Adipose tissue (tissue), 3 donors: ENCODE data around the gene BAZ2B. TPM values are rescaled to one million over a fixed set of nuclear protein-coding genes. Genes with fewer than 3 reads are reported as not detected.
"Not testable (repeated sequence)": the region's sequence is repeated elsewhere in the genome, so short reads cannot be mapped to it uniquely, and the experiment has no call there.

Source experiments
- H3K27ac ChIP-seq: one replicate; pipeline ENCODE4 v1.5.1; 2013; ENCODE audit warnings: low read depth, low read length
- WGBS, 3 donors: extraction: QIAGEN DNeasy Blood & Tissue Kit; methylation state at CpG; one replicate each; pipeline ENCODE4 v1.1.7; 2013; 5-methylcytosine and 5-hydroxymethylcytosine counted together
- polyA plus RNA-seq, 3 donors: library from polyadenylated mRNA; stranded (reverse); fragments of 200-250 nt; gene quantifications; one replicate each; pipeline ENCODE4 v1.2.3, GENCODE V29; 2013
- donor health status: healthy with polysubstance abuse.
- donor health status: Bipolar disorder and iron deficiency.
- donor health status: healthy.

The BAZ2B gene, protein sequence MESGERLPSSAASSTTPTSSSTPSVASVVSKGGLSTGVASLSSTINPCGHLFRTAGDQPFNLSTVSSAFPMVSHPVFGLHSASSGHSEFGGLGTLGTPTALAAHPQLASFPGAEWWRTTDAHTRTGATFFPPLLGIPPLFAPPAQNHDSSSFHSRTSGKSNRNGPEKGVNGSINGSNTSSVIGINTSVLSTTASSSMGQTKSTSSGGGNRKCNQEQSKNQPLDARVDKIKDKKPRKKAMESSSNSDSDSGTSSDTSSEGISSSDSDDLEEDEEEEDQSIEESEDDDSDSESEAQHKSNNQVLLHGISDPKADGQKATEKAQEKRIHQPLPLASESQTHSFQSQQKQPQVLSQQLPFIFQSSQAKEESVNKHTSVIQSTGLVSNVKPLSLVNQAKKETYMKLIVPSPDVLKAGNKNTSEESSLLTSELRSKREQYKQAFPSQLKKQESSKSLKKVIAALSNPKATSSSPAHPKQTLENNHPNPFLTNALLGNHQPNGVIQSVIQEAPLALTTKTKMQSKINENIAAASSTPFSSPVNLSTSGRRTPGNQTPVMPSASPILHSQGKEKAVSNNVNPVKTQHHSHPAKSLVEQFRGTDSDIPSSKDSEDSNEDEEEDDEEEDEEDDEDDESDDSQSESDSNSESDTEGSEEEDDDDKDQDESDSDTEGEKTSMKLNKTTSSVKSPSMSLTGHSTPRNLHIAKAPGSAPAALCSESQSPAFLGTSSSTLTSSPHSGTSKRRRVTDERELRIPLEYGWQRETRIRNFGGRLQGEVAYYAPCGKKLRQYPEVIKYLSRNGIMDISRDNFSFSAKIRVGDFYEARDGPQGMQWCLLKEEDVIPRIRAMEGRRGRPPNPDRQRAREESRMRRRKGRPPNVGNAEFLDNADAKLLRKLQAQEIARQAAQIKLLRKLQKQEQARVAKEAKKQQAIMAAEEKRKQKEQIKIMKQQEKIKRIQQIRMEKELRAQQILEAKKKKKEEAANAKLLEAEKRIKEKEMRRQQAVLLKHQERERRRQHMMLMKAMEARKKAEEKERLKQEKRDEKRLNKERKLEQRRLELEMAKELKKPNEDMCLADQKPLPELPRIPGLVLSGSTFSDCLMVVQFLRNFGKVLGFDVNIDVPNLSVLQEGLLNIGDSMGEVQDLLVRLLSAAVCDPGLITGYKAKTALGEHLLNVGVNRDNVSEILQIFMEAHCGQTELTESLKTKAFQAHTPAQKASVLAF (N-terminal part only)
- 10 to 100 TPM; 10.6 to 21.9 (median 16.3) TPM for polyA plus RNA-seq

- 1 to 5% (median 1%) methylated on average over 6 of the region's 6 CpGs for WGBS, 3 donors
- peak within 1 kb of the TSS; percentile 96 for H3K27ac ChIP-seq
These were observed at the start of gene BAZ2B for GRCh38 chr2:159616286-159616701. Gene BAZ2B, minus strand, starts transcription at chr2:159616548. Its CDS starts 137,829 bp downstream, at chr2:159478719.

GRCh38 chr2:159661286-159661685, 44.9 kb upstream of the BAZ2B start:
- no peak overlapping the region for H3K27ac ChIP-seq

DNA sequence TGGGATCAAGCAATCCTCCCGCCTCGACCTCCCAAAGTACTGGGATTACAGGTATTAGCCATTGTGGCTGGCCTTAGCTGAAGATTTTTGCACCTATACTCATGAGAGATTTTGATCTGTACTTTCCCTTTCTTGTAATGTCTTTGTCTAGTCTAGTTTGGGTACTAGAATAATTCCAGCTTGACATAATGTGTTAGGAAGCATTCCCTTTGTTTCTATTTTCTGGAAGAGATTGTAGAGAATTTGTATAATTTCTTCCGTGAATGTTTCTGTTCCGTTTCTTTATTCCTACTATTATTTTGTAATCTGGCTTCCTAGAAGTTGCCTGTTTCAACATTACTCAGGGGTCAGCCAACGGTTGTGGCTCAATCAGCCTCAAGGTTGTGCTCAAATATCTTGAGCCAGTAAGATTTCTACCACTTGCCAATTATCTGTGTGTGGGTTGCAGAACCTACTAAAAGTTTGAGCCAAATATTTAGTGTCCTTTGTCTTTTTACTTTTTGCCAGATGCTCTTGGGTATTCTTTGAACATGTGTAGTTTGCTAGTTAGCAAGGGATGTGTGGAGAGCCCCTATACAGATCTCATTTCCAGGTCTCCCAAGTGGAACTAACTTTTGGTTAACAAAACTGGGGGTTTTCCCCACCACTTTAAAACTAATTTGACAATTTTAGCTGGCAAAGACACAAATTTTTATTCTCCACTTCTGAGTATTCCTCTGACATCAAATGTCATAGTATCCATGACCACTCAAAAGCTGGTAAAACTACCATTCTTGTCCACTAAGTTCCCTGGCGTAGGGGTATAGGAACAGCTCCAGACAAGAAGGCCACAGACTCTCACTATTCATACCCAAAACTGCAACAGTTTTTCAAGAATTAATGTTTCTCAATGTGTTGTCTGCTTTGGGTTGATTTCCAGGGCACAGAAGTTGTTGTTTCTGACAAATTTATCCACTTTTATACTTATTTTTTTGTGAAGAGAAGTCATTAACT, 42.8 kb upstream of the BAZ2B start:
- H3K27ac ChIP-seq = no peak overlapping the region

GRCh38 chr2:159653962-159654361, 37.6 kb upstream of the BAZ2B start:
- 73 to 81% (median 73%) methylated on average over 2 of the region's 2 CpGs for WGBS, 3 donors
- no peak overlapping the region for H3K27ac ChIP-seq

More for the DNA sequence above, 42.8 kb upstream of the BAZ2B start:
- WGBS, 3 donors = 62 to 79% (median 63%) methylated on average over 6 of the region's 6 CpGs

DNA sequence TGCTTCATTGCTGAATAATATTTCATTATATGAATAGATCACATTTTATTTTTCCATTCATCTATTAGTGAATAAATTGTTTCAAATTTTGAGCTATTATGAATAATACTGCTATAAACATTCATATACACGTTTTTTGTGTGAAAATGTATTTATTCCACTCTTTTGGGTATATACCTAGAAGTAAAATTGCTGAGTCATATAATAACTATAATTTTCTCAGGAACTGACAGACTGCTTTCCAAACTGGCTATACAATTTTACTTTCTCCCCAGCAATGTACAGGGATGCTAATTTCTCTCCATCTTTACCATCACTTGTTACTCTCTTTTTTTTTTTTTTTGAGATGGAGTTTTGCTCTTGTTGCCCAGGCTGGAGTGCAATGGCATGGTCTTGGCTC, 35.5 kb upstream of the BAZ2B start:
- no peak overlapping the region for H3K27ac ChIP-seq
- 86 to 94% (median 90%) methylated on average over 1 of the region's 1 CpG for WGBS, 3 donors

- H3K27ac ChIP-seq = no peak overlapping the region
These were observed 34.2 kb upstream of the BAZ2B start for GRCh38 chr2:159650574-159650973.

DNA sequence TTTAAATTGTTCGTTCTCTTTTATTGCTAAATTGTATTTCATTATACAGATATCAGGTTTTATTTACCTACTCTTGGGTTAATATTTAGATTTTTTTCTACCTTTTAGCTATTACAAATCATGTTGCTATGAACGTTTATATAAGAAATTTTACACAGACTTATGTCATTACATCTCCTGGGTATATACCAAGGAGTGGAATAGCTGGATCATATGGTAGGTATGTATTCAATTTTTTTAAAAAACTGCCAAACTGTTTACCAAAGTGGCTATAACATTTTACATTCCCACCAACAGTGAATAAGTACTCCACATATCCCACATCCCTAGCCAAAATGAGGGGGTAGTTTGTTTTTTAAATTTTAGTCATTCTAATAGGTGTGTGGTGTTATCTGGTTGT, 32.3 kb upstream of the BAZ2B start:
- no peak overlapping the region for H3K27ac ChIP-seq
- WGBS, 3 donors = 88 to 92% (median 91%) methylated on average over 2 of the region's 2 CpGs

DNA sequence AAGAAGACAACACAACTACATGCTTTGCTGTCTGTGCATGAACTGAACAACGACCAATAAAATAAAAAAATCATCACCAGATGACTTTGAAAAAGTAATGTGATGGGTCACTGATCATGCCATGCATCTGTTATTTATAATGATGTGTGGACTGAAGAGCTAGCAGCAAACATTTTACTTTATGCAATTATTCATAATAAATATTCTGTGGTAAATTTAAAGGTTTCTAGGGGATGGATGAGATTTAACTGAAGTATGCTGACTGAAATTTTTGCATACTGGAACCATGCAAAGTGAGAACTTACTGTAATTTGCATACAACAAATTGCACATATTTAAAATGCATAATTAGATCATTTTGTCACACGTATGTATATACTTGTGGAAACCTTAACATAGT, 31.3 kb upstream of the BAZ2B start:
- WGBS, 3 donors = 81 to 95% (median 90%) methylated on average over 2 of the region's 2 CpGs
- no peak overlapping the region for H3K27ac ChIP-seq

- 89 to 100% (median 90%) methylated on average over 1 of the region's 1 CpG for WGBS, 3 donors
- H3K27ac ChIP-seq = no peak overlapping the region
These were observed 23.8 kb upstream of the BAZ2B start for GRCh38 chr2:159640176-159640575.

GRCh38 chr2:159639712-159640111, 23.4 kb upstream of the BAZ2B start:
- no peak overlapping the region for H3K27ac ChIP-seq

- WGBS, 3 donors = 89 to 98% (median 91%) methylated on average over 1 of the region's 1 CpG
These were observed 22.7 kb upstream of the BAZ2B start for GRCh38 chr2:159639071-159639470.

DNA sequence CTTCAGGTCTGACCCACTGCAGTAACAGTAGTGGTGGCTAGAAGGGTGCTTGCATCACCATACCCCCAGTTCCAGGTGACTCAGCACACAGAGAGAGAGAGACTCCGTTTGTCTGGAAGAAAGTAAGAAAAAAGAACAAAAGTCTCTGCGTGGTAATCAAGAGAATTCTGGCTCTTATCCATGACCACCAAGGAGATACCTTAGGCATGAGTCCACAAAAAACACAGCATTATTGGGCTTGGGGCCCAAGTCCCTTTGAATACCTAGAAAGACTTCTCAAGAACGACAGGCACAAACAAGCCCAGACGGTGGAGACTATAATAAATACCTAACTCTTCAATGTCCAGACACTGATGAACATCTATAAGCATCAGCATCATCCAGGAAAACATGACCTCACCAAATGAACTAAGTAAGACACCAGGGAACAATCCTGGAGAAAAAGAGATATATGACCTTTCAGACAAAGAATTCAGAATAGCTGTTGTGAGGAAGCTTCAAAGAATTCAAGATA, 21.7 kb upstream of the BAZ2B start:
- no peak overlapping the region for H3K27ac ChIP-seq
- WGBS, 3 donors = 71 to 91% (median 75%) methylated on average over 4 of the region's 4 CpGs

More at GRCh38 chr2:159639071-159639470, 22.7 kb upstream of the BAZ2B start:
- no peak overlapping the region for H3K27ac ChIP-seq

- no peak overlapping the region for H3K27ac ChIP-seq
- WGBS, 3 donors = 92 to 97% (median 94%) methylated on average over 3 of the region's 3 CpGs
These were observed 20.9 kb upstream of the BAZ2B start for GRCh38 chr2:159637240-159637639.

- 45 to 72% (median 55%) methylated on average over 4 of the region's 4 CpGs for WGBS, 3 donors
- H3K27ac ChIP-seq = no peak overlapping the region
These were observed 18.9 kb upstream of the BAZ2B start for GRCh38 chr2:159635006-159635789.

- no peak overlapping the region for H3K27ac ChIP-seq
These were observed 16.9 kb upstream of the BAZ2B start for GRCh38 chr2:159633219-159633618.

GRCh38 chr2:159625628-159626027, 9.3 kb upstream of the BAZ2B start:
- not testable (repeated sequence) for H3K27ac ChIP-seq
- 95 to 98% (median 97%) methylated on average over 2 of the region's 2 CpGs for WGBS, 3 donors

More at GRCh38 chr2:159633219-159633618, 16.9 kb upstream of the BAZ2B start:
- 97% methylated on average over 2 of the region's 2 CpGs for WGBS, 3 donors

DNA sequence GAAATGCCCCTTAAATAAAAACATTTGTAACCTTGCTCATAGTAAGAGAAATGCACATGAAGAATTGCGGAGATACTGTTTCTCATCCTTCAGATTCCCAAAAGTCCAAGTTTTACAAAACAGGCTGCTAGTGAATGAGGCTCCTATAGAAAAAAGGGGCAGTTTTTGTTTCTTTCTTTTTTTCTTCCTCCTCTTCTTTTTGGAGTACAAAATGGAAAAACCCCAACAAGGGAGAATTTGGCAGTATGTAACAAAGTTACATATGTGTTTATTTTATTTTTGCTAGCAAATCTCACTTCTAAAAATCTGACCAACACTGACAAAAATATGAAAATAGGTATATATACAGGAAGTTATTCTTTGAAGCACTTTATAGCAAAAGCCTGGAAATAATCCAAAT, 7.1 kb upstream of the BAZ2B start:
- 98 to 100% (median 98%) methylated on average over 1 of the region's 1 CpG for WGBS, 3 donors

More for the DNA sequence above, 7.1 kb upstream of the BAZ2B start:
- no peak overlapping the region for H3K27ac ChIP-seq
